NCI-H460 (cell line): ENCODE results near the gene ARHGAP26. TPM values are rescaled to one million over a fixed set of nuclear protein-coding genes. Genes with fewer than 3 reads are reported as not detected.

ENCODE experiments used
- DNase-seq: peaks from one replicate; pipeline ENCODE4 v3.0.0-alpha.2; 2016; ENCODE audit warnings: low read depth; ENCODE audit errors: extremely low read depth
- total RNA-seq: library from RNA; depleted of rRNA; stranded (reverse); fragments of >200 nt; shearing (Covaris generic); gene quantifications from 2 replicates; pipeline ENCODE4 v1.2.3, GENCODE V29; 2014

The ARHGAP26 gene
- total RNA-seq, 1 experiment from 2014 or later, result 3.9 TPM

GRCh38 chr5:143051244-143052058, 281.3 kb downstream of the ARHGAP26 start:
- peak; percentile 30 for DNase-seq

- DNase-seq, result no peak
These were observed 282.9 kb downstream of the ARHGAP26 start for GRCh38 chr5:143052967-143053682.

- DNase-seq, result no peak
These were observed 283.6 kb downstream of the ARHGAP26 start for GRCh38 chr5:143053780-143054179.

- no peak for DNase-seq
These were observed 284.3 kb downstream of the ARHGAP26 start for GRCh38 chr5:143054480-143054941.

GRCh38 chr5:143055596-143056338, 285.6 kb downstream of the ARHGAP26 start:
- DNase-seq, result no peak

GRCh38 chr5:143056339-143056704, 286.1 kb downstream of the ARHGAP26 start:
- DNase-seq, result no peak

GRCh38 chr5:143056792-143057579, 286.8 kb downstream of the ARHGAP26 start:
- no peak for DNase-seq

- DNase-seq, result no peak
These were observed 287.4 kb downstream of the ARHGAP26 start for GRCh38 chr5:143057580-143057999.

- no peak for DNase-seq
These were observed 289.2 kb downstream of the ARHGAP26 start for GRCh38 chr5:143059355-143059754.

- no peak for DNase-seq
These were observed 290.0 kb downstream of the ARHGAP26 start for GRCh38 chr5:143059976-143060765.

GRCh38 chr5:143061161-143061945, 291.2 kb downstream of the ARHGAP26 start:
- no peak for DNase-seq

- no peak for DNase-seq
These were observed 292.2 kb downstream of the ARHGAP26 start for GRCh38 chr5:143062379-143062778.

GRCh38 chr5:143063175-143063970, 293.2 kb downstream of the ARHGAP26 start:
- DNase-seq, result no peak

GRCh38 chr5:143064218-143064641, 294.1 kb downstream of the ARHGAP26 start:
- DNase-seq, result no peak

- DNase-seq, result no peak
These were observed 294.5 kb downstream of the ARHGAP26 start for GRCh38 chr5:143064676-143065075.

GRCh38 chr5:143065185-143065965, 295.2 kb downstream of the ARHGAP26 start:
- no peak for DNase-seq

- DNase-seq, result no peak
These were observed 295.9 kb downstream of the ARHGAP26 start for GRCh38 chr5:143065996-143066522.
